HG03571 (cell line): ENCODE data around the gene MYMK.

Source experiments
- ATAC-seq: cut with Tn5 transposase; IDR thresholded peaks from one replicate; pipeline ENCODE4 v1.9.1; 2021; ENCODE audit not compliant: unreplicated experiment

The MYMK gene

GRCh38 chr9:133558191-133559126 is 33.7 kb upstream of the MYMK start:
- ATAC-seq: no peak

- no peak for ATAC-seq
Measured at GRCh38 chr9:133557581-133557980, 32.8 kb upstream of the MYMK start.

- ATAC-seq: no peak
Measured at GRCh38 chr9:133556354-133556753, 31.6 kb upstream of the MYMK start.

GRCh38 chr9:133554729-133555128 is 30.0 kb upstream of the MYMK start:
- no peak for ATAC-seq

GRCh38 chr9:133553973-133554713 is 29.4 kb upstream of the MYMK start:
- ATAC-seq: no peak

- ATAC-seq: no peak
Measured at GRCh38 chr9:133553123-133553522, 28.4 kb upstream of the MYMK start.

- no peak for ATAC-seq
Measured at GRCh38 chr9:133552236-133552635, 27.5 kb upstream of the MYMK start.

- no peak for ATAC-seq
Measured at GRCh38 chr9:133551446-133551845, 26.7 kb upstream of the MYMK start.

GRCh38 chr9:133547116-133547515 is 22.4 kb upstream of the MYMK start:
- ATAC-seq: no peak

- no peak for ATAC-seq
Measured at GRCh38 chr9:133546287-133546680, 21.5 kb upstream of the MYMK start.

GRCh38 chr9:133545494-133546286 is 20.9 kb upstream of the MYMK start:
- no peak for ATAC-seq

GRCh38 chr9:133543772-133544467 is 19.2 kb upstream of the MYMK start:
- ATAC-seq: no peak

- ATAC-seq: no peak
Measured at GRCh38 chr9:133542002-133542401, 17.2 kb upstream of the MYMK start.

- ATAC-seq: no peak
Measured at GRCh38 chr9:133540698-133541025, 15.9 kb upstream of the MYMK start.

- ATAC-seq: no peak
Measured at GRCh38 chr9:133539991-133540697, 15.4 kb upstream of the MYMK start.

- no peak for ATAC-seq
Measured at GRCh38 chr9:133538851-133539833, 14.4 kb upstream of the MYMK start.

GRCh38 chr9:133538176-133538575 is 13.4 kb upstream of the MYMK start:
- no peak for ATAC-seq

- no peak for ATAC-seq
Measured at GRCh38 chr9:133537257-133537656, 12.5 kb upstream of the MYMK start.

- ATAC-seq: no peak
Measured at GRCh38 chr9:133536536-133536935, 11.8 kb upstream of the MYMK start.
